Measurements from ENCODE around the gene OR6B1.
"Not testable (repeated sequence)": the region's sequence is repeated elsewhere in the genome, so short reads cannot be mapped to it uniquely, and the experiment has no call there.

Gene OR6B1

DNA sequence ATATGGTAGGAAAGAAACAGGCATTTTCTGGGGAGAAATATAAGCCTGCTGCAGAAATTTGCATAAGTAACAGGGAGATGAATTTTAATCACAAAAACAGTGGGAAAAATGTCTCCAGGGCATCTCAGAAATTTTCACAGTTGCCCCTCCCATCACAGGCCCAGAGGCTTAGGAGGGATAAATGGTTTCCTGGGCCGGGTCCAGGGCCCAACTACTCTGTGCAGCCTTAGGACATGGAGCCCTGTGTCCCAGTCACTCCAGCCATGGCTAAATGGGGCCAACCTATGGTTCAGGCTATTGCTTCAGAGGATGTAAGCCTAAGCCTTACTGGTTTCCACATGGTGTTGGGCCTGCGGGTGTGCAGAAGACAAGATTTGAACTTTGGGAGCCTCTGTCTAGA lies 9.2 kb downstream of the OR6B1 start:
- Histone ChIP-seq H3F3A (ENCODE audit: low read depth) (no peaks in the 10 kb centered on the region), H3K36me3 (ENCODE audit: insufficient read depth, low read length) (no peaks in the 10 kb centered on the region), H2AFZ (ENCODE audit: low read length) (no peak overlapping the region), H3K4me3 (ENCODE audit: low read length, poor library complexity, severe bottlenecking) (no peak overlapping the region), H3K4me1 (ENCODE audit: insufficient read depth, low read length, poor library complexity, severe bottlenecking) (no peaks in the 10 kb centered on the region), H3K9me2 (replicated peaks; ENCODE audit: low read depth, low read length) (no peaks in the 10 kb centered on the region), H3K27me3 (ENCODE audit: insufficient read depth, low read length, poor library complexity, severe bottlenecking) (no peaks in the 10 kb centered on the region), H3K79me2 (ENCODE audit: insufficient read depth, low read length) (no peaks in the 10 kb centered on the region), H3K4me2 (ENCODE audit: low read depth, low read length, poor library complexity, severe bottlenecking) (no peak overlapping the region), H3K9ac (ENCODE audit: low read depth, low read length, poor library complexity, severe bottlenecking) (no peak overlapping the region), H3K9me3 (ENCODE audit: insufficient read depth, low read depth, low read length) (peaks cover 5% of the 10 kb centered on the region; the same call in 1 of the 2 replicates), H4K20me1 (ENCODE audit: insufficient read depth, low read length, poor library complexity, severe bottlenecking) (no peaks in the 10 kb centered on the region)
- no peak for TF ChIP-seq EZH2phosphoT487 (IDR thresholded peaks at IDR 0.05; ENCODE audit: borderline replicate concordance)
- TF ChIP-seq, protein P1, sequence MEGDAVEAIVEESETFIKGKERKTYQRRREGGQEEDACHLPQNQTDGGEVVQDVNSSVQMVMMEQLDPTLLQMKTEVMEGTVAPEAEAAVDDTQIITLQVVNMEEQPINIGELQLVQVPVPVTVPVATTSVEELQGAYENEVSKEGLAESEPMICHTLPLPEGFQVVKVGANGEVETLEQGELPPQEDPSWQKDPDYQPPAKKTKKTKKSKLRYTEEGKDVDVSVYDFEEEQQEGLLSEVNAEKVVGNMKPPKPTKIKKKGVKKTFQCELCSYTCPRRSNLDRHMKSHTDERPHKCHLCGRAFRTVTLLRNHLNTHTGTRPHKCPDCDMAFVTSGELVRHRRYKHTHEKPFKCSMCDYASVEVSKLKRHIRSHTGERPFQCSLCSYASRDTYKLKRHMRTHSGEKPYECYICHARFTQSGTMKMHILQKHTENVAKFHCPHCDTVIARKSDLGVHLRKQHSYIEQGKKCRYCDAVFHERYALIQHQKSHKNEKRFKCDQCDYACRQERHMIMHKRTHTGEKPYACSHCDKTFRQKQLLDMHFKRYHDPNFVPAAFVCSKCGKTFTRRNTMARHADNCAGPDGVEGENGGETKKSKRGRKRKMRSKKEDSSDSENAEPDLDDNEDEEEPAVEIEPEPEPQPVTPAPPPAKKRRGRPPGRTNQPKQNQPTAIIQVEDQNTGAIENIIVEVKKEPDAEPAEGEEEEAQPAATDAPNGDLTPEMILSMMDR (conservative IDR thresholded peaks at IDR 0.05; ENCODE audit: low read length) = no peak

DNA sequence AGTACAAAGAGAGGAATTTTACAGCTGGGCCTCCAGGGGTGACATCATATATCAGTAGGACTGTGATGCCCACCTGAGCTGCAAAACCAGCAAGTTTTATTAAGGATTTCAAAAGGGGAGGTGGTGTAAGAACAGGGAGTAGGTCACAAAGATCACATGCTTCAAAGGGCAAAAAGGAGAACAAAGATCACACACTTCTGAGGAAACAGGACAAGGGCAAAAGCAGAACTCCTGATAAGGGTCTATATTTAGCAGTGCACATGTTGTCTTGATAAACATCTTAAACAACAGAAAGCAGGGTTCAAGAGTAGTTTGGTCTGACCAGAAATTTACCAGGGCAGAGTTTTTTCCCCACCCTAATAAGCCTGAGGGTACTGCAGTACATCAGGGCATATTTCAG lies 9.9 kb downstream of the OR6B1 start:
- H3K4me1 ChIP-seq (ENCODE audit: insufficient read depth, low read length, poor library complexity, severe bottlenecking); H3F3A ChIP-seq (ENCODE audit: low read depth); H3K9me3 ChIP-seq (ENCODE audit: insufficient read depth, low read depth, low read length); H3K36me3 ChIP-seq (ENCODE audit: insufficient read depth, low read length); H2AFZ ChIP-seq (ENCODE audit: low read length); H3K79me2 ChIP-seq (ENCODE audit: insufficient read depth, low read length); H3K27me3 ChIP-seq (ENCODE audit: insufficient read depth, low read length, poor library complexity, severe bottlenecking); H3K4me2 ChIP-seq (ENCODE audit: low read depth, low read length, poor library complexity, severe bottlenecking); H3K4me3 ChIP-seq (ENCODE audit: low read length, poor library complexity, severe bottlenecking); H4K20me1 ChIP-seq (ENCODE audit: insufficient read depth, low read length, poor library complexity, severe bottlenecking); H3K9me2 ChIP-seq (replicated peaks; ENCODE audit: low read depth, low read length); H3K9ac ChIP-seq (ENCODE audit: low read depth, low read length, poor library complexity, severe bottlenecking): not testable (repeated sequence)

DNA sequence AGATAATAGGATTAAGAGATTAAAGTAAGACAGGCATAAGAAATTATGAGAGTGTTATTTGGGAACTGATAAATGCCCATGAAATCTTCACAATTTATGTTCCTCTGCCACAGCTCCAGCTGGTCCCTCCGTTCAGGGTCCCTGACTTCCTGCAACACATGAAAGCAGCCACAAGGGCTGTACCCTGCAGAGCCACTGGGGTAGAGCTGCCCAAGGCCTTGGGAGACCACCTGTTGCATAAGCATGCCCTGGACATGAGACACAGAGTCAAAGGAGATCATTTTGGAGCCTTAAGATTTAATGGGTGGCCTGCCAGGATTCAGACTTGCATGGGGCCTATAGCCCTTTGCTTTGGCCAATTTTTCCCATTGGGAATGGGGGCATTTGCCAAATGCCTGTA lies 10.7 kb downstream of the OR6B1 start:
- H3K4me1 ChIP-seq (ENCODE audit: insufficient read depth, low read length, poor library complexity, severe bottlenecking); H2AFZ ChIP-seq (ENCODE audit: low read length); H3K9ac ChIP-seq (ENCODE audit: low read depth, low read length, poor library complexity, severe bottlenecking); H3F3A ChIP-seq (ENCODE audit: low read depth); H3K36me3 ChIP-seq (ENCODE audit: insufficient read depth, low read length); H3K4me2 ChIP-seq (ENCODE audit: low read depth, low read length, poor library complexity, severe bottlenecking); H3K9me3 ChIP-seq (ENCODE audit: insufficient read depth, low read depth, low read length); H3K9me2 ChIP-seq (replicated peaks; ENCODE audit: low read depth, low read length); H3K4me3 ChIP-seq (ENCODE audit: low read length, poor library complexity, severe bottlenecking); H4K20me1 ChIP-seq (ENCODE audit: insufficient read depth, low read length, poor library complexity, severe bottlenecking); H3K27me3 ChIP-seq (ENCODE audit: insufficient read depth, low read length, poor library complexity, severe bottlenecking); H3K79me2 ChIP-seq (ENCODE audit: insufficient read depth, low read length): not testable (repeated sequence)

DNA sequence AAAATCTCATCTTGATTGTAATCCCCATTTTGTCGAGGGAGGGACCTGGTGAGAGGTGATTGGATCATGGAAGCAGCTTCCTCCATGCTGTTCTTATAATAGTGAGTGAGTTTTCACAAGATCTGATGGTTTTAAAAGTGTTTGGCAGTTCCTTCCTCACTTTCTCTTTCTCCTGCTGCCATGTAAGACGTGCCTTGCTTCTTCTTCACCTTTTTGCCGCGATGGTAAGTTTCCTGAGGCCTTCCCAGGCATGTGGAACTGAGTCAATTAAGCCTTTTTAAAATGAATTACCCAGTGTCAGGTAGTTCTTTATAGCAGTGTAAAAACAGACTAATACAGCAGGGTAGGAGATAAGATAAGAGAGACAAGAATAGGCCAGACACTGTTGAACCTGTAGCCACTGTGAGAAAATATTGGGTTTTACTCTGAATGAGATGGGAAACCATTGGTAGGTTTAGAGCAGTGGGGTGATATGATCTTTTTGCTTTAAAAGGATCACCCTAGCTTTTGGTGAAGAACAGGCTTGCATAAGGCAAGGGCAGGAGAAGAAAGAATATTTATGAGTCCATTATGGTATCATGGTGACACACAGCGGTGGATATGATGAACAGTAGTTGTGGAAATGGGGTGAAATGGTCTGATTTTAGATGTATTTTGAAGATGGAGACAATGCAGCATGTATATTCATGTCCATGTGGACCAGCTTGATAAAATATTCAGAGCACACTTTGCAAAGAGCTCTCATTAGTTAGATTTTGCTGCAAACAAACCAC lies 11.5 kb downstream of the OR6B1 start:
- TF ChIP-seq EZH2phosphoT487 (IDR thresholded peaks at IDR 0.05; ENCODE audit: borderline replicate concordance) = no peak
- TF ChIP-seq, protein P1 (conservative IDR thresholded peaks at IDR 0.05; ENCODE audit: low read length) = no peak
- Histone ChIP-seq H3K4me2 (ENCODE audit: low read depth, low read length, poor library complexity, severe bottlenecking) (no peak overlapping the region), H3K4me1 (ENCODE audit: insufficient read depth, low read length, poor library complexity, severe bottlenecking) (no peaks in the 10 kb centered on the region)

More for the DNA sequence above, 11.5 kb downstream of the OR6B1 start:
- Histone ChIP-seq H3K79me2 (ENCODE audit: insufficient read depth, low read length) (no peaks in the 10 kb centered on the region), H3K36me3 (ENCODE audit: insufficient read depth, low read length) (no peaks in the 10 kb centered on the region), H3K27me3 (ENCODE audit: insufficient read depth, low read length, poor library complexity, severe bottlenecking) (no peaks in the 10 kb centered on the region), H3K9me2 (replicated peaks; ENCODE audit: low read depth, low read length) (no peaks in the 10 kb centered on the region), H3F3A (ENCODE audit: low read depth) (no peaks in the 10 kb centered on the region), H2AFZ (ENCODE audit: low read length) (no peak overlapping the region), H3K9ac (ENCODE audit: low read depth, low read length, poor library complexity, severe bottlenecking) (no peak overlapping the region), H3K4me3 (ENCODE audit: low read length, poor library complexity, severe bottlenecking) (no peak overlapping the region), H4K20me1 (ENCODE audit: insufficient read depth, low read length, poor library complexity, severe bottlenecking) (no peaks in the 10 kb centered on the region), H3K9me3 (ENCODE audit: insufficient read depth, low read depth, low read length) (peaks cover 5% of the 10 kb centered on the region; the same call in 1 of the 2 replicates)
